T-helper 1 cell treated with Interleukin-12 subunit alpha and Interleukin-12 subunit beta and Interleukin-4 antibody, amounts not matched to agents 30 μg/mL and 1 μg/mL, for 36 hours (primary cell): Measurements from ENCODE around the gene ANO3.

Experiments used
- H3K27ac Mint-ChIP-seq: one replicate; pipeline ENCODE4 v1.8.0; 2021; ENCODE audit warnings: mild to moderate bottlenecking, mixed read lengths
- H3K27me3 Mint-ChIP-seq: one replicate; pipeline ENCODE4 v1.8.0; 2021; ENCODE audit warnings: low read depth, mixed read lengths
- H3K36me3 Mint-ChIP-seq: one replicate; pipeline ENCODE4 v1.8.0; 2021; ENCODE audit warnings: low read depth, mixed read lengths
- H3K4me1 Mint-ChIP-seq: one replicate; pipeline ENCODE4 v1.8.0; 2021; ENCODE audit warnings: low read depth, mixed read lengths
- H3K4me3 Mint-ChIP-seq: one replicate; pipeline ENCODE4 v1.8.0; 2021; ENCODE audit warnings: mild to moderate bottlenecking, moderate library complexity, mixed read lengths
- H3K9me3 Mint-ChIP-seq: one replicate; pipeline ENCODE4 v1.8.0; 2021; ENCODE audit warnings: mixed read lengths

Gene ANO3

DNA sequence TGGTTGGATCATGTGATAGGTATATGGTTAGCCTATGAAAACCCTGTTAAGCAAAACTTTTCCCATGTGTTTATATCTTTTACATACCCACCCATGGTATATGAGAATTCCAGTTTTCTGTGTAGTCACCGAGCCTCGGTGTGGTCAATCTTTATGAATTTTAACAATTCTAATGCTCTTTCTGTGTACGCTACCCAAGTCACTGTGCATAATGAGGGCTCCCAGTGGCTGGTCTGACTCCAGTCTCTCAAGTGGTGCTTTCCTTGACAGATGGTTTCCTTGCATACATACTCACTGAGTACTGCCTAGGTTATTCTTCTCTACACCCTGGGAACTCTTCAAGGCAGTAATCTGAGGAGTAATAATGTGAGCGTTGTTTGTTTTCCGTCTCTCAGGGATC lies 222.5 kb downstream of the ANO3 start:
- H3K27ac Mint-ChIP-seq: no peak overlapping the region
- no peaks in the 10 kb centered on the region for H3K9me3 Mint-ChIP-seq
- H3K36me3 Mint-ChIP-seq: no peaks in the 10 kb centered on the region
- H3K4me1 Mint-ChIP-seq: no peaks in the 10 kb centered on the region
- no peaks in the 10 kb centered on the region for H3K27me3 Mint-ChIP-seq
- no peak overlapping the region for H3K4me3 Mint-ChIP-seq

DNA sequence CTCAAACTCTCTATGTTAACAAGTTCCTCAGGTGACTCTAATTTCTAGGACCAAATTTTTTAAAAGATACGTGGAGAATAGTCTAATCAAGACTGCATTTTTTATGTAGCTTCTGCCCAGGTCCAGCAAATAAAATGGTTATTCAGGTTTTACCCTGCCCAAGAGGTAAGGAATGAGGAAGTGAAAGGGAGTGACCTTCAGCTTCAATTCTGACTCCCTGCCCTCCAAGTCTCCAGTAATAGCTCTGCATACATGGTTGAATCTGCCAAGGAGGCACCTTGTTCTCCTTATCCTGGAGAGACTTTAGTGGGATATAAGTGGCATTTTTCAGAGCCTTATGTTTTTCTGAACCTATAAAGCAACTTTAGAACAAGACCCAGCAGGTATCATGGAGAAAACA lies 224.7 kb downstream of the ANO3 start:
- H3K27me3 Mint-ChIP-seq: no peaks in the 10 kb centered on the region
- no peaks in the 10 kb centered on the region for H3K4me1 Mint-ChIP-seq
- no peaks in the 10 kb centered on the region for H3K9me3 Mint-ChIP-seq
- H3K4me3 Mint-ChIP-seq: no peak overlapping the region
- no peak overlapping the region for H3K27ac Mint-ChIP-seq
- H3K36me3 Mint-ChIP-seq: no peaks in the 10 kb centered on the region

DNA sequence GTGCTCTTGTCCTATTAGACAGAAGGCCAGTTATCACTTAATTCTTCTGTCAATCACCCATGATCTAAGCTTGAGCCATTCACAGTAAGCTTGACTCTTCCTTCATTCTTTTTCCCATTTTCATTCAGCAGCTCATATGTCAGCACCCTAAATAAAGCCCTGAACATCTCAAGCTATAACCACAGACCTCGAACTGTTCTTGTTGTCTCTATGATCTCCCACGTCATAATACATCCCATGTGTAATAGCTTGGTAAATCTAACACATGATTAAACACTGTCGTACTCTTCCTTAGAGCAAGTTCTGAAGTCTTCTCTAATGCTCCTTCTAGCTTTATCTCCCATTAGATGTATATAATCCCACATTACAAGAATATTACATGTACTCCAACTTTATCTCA lies 225.7 kb downstream of the ANO3 start:
- Mint-ChIP-seq H3K36me3 (no peaks in the 10 kb centered on the region), H3K4me3 (no peak overlapping the region), H3K4me1 (no peaks in the 10 kb centered on the region), H3K9me3 (no peaks in the 10 kb centered on the region), H3K27me3 (no peaks in the 10 kb centered on the region), H3K27ac (no peak overlapping the region)

DNA sequence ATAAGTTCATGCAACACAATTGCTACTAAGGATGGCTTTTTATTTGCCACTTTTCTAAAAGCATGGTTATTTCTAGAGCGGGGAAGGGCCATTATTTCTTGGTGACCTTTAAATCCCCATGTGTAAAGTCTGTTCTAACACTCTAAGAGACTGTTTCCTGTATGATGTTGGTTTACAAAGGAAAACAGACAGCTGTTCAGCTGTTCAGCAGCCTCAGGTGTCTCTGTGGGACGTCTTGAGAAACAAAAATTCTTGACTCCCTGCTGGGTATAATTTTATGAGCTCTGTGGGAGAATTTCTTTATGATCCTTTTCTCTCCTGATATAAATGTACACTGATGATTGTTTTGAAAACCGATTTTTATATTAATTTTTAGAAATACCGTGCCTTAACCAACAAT lies 226.3 kb downstream of the ANO3 start:
- Mint-ChIP-seq H3K9me3 (no peaks in the 10 kb centered on the region), H3K27ac (no peak overlapping the region), H3K36me3 (no peaks in the 10 kb centered on the region), H3K27me3 (no peaks in the 10 kb centered on the region), H3K4me3 (no peak overlapping the region), H3K4me1 (no peaks in the 10 kb centered on the region)

DNA sequence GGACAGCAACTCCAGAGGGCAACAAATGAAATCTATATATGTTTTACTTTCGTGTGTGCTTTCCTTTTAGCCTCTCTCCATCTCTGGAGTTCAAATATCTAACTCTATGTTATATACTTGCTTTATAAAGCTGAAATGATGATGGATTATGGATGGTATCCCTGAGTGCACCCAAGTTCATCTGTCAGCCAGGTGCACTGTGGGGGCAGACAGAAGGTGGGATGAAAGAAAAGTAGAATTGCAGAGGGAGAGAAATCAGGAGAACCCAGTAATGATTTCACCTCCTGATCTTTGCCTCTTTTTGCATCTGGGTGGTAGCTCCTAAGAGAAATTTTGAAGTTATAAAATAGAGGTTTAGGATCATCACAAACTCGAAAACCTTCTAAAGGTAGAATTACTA lies 237.7 kb downstream of the ANO3 start:
- H3K4me1 Mint-ChIP-seq: no peaks in the 10 kb centered on the region
- H3K4me3 Mint-ChIP-seq: no peak overlapping the region
- H3K36me3 Mint-ChIP-seq: no peaks in the 10 kb centered on the region
- H3K9me3 Mint-ChIP-seq: no peaks in the 10 kb centered on the region
- no peaks in the 10 kb centered on the region for H3K27me3 Mint-ChIP-seq
- no peak overlapping the region for H3K27ac Mint-ChIP-seq

DNA sequence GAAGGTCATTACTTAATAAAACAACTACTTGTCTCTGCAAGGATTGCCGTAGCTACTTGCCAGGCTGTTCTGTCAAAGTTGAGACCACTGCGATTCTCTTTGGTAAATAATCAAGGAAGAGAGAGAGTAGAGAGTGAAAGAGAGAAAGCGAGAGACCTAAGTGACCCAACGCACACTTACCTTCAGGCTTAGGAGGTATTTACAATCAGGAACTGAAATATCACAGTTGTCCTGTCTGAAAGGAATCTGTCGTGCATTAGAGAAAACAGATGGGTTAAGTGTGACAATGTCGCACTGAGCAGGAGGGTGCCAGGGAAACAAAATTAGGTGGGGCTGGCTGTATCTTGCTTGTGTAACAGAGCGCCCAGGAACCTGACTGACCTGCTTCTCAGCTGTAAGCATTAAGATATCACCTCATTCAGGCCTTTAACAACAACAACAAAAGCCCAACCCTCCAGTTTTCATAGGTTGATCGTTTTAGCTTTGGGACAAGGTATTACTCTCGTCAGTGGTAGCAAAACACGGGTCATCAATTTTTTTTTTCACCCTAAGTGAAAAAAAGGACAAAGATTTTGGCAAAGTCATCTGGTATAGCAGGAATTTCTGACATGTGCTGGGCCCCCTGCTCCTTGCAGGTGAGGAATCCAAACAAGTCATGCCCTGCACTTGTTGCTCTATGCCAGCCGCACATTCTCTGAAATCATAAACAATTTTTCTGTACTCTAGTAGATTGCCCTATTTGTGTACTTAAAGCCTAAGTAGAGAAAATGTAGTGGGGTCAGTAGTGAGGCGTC lies 240.1 kb downstream of the ANO3 start, which contains the start of gene MUC15:
MUC15 (minus strand) TSS at position 403 of the 794 bp plus-strand sequence. CDS start 5,169 bp downstream, outside the sequence.
- H3K27me3 Mint-ChIP-seq: no peaks in the 10 kb centered on the region
- H3K4me1 Mint-ChIP-seq: no peaks in the 10 kb centered on the region
- no peak within 1 kb of the TSS for H3K4me3 Mint-ChIP-seq
- no peaks in the 10 kb centered on the region for H3K9me3 Mint-ChIP-seq
- no peaks in the 10 kb centered on the region for H3K36me3 Mint-ChIP-seq
- no peak within 1 kb of the TSS for H3K27ac Mint-ChIP-seq

DNA sequence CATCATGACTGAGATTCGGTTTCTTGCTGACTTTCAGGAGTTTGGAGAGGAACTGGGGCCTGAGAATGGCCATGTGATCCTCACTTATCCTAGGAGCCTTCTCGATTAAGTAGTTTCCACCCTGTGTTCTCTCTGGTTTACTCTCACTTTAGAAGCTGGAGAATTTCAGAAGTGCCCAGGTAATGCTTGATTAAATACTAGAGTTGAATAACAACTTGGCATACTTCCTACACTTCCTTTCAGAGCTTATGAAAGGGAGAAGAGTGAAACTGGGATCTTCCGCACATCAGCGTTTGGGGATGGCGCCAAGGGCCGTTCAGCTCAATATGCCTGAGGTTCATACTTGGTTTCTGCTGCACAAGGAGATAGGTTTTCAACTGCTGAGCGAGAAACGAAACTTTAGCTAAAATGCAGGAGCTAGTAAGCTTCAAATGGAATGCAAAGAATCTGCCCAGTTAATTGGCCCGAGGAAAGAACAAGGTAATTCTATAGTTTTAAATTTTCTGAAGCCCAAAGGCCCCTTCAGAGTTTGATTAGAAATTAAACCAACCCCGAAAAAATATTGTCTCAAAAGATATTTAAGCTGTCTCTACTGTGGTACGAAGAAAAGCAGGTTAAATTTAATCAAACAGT lies 241.0 kb downstream of the ANO3 start:
- Mint-ChIP-seq H3K27ac (no peak overlapping the region), H3K4me1 (no peaks in the 10 kb centered on the region)

DNA sequence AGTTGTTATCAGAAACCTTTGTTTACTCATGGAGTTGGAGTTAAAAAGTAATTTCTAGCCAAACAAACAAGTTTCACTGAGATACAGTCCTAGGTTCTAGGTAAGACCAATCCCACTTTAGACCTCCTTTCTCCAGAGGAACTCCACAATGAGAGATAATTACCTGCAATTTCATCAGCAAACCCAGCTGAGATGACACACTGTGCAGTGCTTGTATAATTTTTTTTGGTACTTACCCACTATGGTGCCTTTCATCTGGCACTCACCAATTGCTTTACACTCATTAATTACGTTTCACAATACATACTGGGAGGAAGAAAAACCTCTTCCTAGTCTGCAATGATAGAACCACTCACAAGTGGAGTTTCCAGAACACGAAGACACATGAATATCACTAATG lies 242.0 kb downstream of the ANO3 start:
- no peaks in the 10 kb centered on the region for H3K4me1 Mint-ChIP-seq
- no peaks in the 10 kb centered on the region for H3K36me3 Mint-ChIP-seq
- H3K27ac Mint-ChIP-seq: no peak overlapping the region
- no peaks in the 10 kb centered on the region for H3K9me3 Mint-ChIP-seq
- H3K27me3 Mint-ChIP-seq: no peaks in the 10 kb centered on the region
- H3K4me3 Mint-ChIP-seq: no peak overlapping the region

More for the DNA sequence above, 241.0 kb downstream of the ANO3 start:
- no peaks in the 10 kb centered on the region for H3K9me3 Mint-ChIP-seq
- H3K27me3 Mint-ChIP-seq: no peaks in the 10 kb centered on the region
- H3K36me3 Mint-ChIP-seq: no peaks in the 10 kb centered on the region
- H3K4me3 Mint-ChIP-seq: no peak overlapping the region

DNA sequence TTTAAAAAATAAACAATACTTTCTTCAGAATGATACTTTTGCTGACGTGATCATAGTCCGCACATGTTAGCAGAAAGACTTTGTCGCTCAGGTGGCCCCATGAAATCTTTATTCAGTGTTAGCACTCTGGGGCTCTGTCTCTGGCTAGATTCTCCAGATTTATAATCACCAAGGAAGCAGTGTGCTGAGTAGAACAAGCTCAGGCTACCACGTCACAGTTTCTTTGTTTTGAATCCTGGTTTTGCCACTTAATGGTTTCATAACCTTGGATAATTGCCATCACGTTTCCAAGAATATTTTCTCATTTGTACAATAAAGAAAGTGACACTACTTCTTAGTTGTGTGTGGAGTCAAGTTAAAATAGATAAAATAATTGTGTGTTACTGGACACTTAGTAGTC lies 244.0 kb downstream of the ANO3 start:
- Mint-ChIP-seq H3K9me3 (no peaks in the 10 kb centered on the region), H3K27ac (no peak overlapping the region), H3K36me3 (no peaks in the 10 kb centered on the region), H3K4me3 (no peak overlapping the region), H3K27me3 (no peaks in the 10 kb centered on the region), H3K4me1 (no peaks in the 10 kb centered on the region)

DNA sequence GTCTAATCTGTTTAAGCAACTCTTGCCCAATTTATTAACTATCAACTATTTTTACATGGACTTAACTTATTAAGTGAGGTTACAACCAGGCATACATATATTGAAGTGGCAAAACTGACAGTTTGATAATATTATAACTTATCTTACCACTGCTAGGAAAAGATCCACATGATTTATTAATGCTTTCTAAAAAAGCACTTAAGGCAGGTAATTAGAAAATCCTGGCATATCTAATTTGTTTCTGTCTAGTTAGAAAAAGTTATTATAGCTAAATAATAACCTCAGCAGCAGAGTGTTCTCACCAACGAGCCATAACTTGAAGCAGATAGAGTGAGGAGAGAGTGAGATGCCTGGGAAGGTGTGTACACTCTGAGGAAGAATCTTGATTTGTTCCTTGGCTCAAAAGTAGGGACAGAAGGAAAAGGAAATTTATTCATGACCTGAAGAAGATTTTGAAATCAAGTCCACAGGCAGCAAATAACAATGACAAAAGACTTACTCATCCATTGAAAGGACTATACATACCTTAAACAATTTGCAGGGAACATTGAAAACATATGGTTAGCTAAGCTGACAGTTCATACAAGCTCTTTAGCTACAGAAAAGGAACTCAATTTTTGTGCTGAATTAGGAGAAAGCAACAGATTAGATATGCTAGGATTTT lies 247.2 kb downstream of the ANO3 start:
- no peaks in the 10 kb centered on the region for H3K4me1 Mint-ChIP-seq
- no peaks in the 10 kb centered on the region for H3K36me3 Mint-ChIP-seq
- H3K27me3 Mint-ChIP-seq: no peaks in the 10 kb centered on the region
- H3K9me3 Mint-ChIP-seq: no peaks in the 10 kb centered on the region
- H3K4me3 Mint-ChIP-seq: no peak overlapping the region
- no peak overlapping the region for H3K27ac Mint-ChIP-seq

DNA sequence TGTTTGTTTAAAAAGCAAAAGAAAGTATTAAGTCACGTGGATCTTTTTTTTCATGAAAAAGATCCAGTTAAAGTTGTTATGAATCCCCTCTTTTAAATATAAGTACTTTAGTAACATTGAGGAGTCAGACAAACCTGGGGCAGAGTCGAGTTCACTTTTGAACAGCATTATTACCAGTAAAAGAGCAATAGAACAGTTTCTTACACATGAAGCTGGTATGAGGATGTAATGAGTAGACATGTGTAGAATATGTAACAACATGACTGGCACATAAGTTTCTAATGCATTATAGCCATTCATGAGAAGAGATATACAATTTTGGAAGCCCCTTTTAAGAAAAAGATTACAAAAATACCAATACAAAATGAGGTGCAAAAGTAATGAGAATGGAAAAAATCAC lies 247.8 kb downstream of the ANO3 start:
- H3K27me3 Mint-ChIP-seq: no peaks in the 10 kb centered on the region
- H3K4me1 Mint-ChIP-seq: no peaks in the 10 kb centered on the region
- no peak overlapping the region for H3K27ac Mint-ChIP-seq
- H3K36me3 Mint-ChIP-seq: no peaks in the 10 kb centered on the region
- H3K9me3 Mint-ChIP-seq: no peaks in the 10 kb centered on the region
- no peak overlapping the region for H3K4me3 Mint-ChIP-seq

DNA sequence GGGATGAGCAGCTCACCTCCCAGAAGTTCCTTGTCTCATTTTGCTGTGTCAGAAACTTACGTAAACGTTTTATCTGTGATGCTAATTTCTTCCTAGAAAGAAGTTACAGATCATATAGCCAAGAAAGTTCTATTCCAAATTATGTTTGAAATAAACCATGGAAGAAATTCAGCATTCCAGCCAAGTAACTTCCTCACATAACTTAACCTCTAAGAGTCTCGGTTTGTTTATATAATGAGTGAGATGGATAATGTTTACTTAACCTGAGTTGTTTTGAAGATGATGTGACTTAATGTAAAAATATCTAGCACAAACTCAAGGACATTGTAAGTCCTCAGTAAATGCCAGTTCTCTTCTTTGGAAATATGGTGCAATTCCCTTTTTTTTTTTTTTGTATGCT lies 249.0 kb downstream of the ANO3 start:
- no peak overlapping the region for H3K27ac Mint-ChIP-seq
- H3K9me3 Mint-ChIP-seq: peaks cover 1% of the 10 kb centered on the region
- no peaks in the 10 kb centered on the region for H3K36me3 Mint-ChIP-seq
- H3K27me3 Mint-ChIP-seq: no peaks in the 10 kb centered on the region
- H3K4me3 Mint-ChIP-seq: no peak overlapping the region
- H3K4me1 Mint-ChIP-seq: no peaks in the 10 kb centered on the region

DNA sequence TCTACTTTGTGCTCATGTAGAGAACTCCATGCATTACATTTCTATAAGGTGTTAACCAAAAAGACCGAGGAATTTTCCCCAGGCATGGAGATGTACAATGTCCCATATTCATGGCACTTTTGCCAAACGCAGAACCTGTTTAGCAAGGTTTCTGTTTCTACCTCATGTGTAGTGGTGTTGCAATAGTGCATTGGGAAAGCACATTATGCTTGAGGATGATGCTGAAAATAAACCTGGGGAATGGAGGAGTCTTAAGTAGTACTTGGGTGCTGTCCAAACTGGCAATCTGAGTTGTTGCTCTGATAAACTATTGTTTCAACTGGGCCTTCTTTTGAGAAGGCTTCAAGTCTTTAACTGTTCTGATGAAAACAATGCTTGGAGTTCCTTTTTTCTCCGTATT lies 251.6 kb downstream of the ANO3 start:
- Mint-ChIP-seq H3K9me3 (peaks cover 12% of the 10 kb centered on the region), H3K27me3 (no peaks in the 10 kb centered on the region), H3K4me1 (no peaks in the 10 kb centered on the region), H3K4me3 (no peak overlapping the region), H3K36me3 (no peaks in the 10 kb centered on the region), H3K27ac (no peak overlapping the region)

DNA sequence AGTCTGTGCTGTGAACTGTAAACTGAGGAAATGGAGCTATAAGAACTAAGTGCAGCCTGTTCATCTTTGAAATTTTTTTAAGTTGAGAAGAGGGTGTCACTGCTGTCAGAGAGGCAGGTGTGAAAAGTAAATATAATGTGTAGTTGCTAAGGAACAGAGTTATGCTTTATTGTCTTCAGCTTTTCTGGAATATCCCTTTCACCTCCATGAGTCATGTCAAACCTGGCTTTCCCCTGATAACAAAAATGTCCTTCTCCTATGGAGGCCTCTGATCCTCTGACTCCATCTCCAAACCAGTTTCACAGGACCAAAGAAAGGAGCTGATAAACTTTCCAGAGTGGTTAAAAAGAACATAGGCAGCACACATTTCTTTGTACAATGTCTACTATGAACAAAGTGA lies 252.9 kb downstream of the ANO3 start:
- Mint-ChIP-seq H3K27ac (no peak overlapping the region), H3K36me3 (no peaks in the 10 kb centered on the region), H3K4me1 (no peaks in the 10 kb centered on the region), H3K9me3 (peaks cover 16% of the 10 kb centered on the region), H3K4me3 (no peak overlapping the region), H3K27me3 (no peaks in the 10 kb centered on the region)

DNA sequence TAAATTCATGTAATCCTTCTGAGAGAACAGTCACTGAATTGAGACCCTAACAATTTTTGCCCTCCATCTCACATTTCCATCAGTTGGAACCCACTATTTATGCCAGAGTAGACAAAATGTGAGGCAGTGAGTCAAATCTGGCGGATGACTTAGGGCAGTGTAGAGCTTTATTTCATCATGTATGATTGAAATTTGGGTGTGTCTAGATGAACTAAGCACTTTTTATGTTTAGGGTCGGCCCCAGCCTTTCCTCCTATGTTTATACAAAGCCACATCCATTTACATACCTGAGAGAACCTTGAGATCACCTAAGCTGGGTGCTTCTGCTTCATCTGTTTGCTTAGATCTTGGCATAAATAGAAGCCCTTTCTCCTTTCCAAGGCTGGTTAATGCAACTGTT lies 255.1 kb downstream of the ANO3 start:
- Mint-ChIP-seq H3K27ac (no peak overlapping the region), H3K27me3 (no peaks in the 10 kb centered on the region), H3K9me3 (peaks cover 27% of the 10 kb centered on the region), H3K4me1 (no peaks in the 10 kb centered on the region), H3K36me3 (no peaks in the 10 kb centered on the region), H3K4me3 (no peak overlapping the region)
